ENCODE measurements around the gene ARL14.

DNA sequence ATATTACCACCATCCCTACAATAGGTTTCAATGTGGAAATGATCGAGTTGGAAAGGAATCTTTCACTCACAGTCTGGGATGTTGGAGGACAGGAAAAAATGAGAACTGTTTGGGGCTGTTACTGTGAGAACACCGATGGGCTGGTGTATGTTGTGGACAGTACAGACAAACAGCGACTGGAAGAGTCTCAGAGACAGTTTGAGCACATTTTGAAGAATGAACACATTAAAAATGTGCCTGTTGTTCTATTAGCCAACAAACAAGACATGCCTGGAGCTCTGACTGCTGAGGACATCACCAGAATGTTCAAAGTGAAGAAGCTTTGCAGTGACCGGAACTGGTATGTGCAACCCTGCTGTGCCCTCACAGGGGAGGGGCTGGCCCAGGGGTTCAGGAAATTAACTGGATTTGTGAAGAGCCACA is 510 bp downstream of the ARL14 start:
- no peak for TF ChIP-seq POLR2A (IDR thresholded peaks at IDR 0.05)
- no peak for TF ChIP-seq CTCF (IDR thresholded peaks at IDR 0.05)
